Stomach (tissue), 4 donors: ENCODE data around the gene KRTAP10-12.

Experiments
- EP300 ChIP-seq: sonication (generic); formaldehyde crosslinking; IDR thresholded peaks from one replicate; pipeline ENCODE4 v1.6.1; 2017; ENCODE audit warnings: antibody characterized with exemption
- POLR2AphosphoS5 ChIP-seq, 3 donors: sonication (generic); formaldehyde crosslinking; IDR thresholded peaks; one replicate each; pipeline ENCODE4 v1.6.1; 2016; ENCODE audit warnings: antibody characterized with exemption in 3 of 3
- TF ChIP-seq, protein P1 (sequence below), 7 experiments: fragments of 450-650 bp in 4 of 7; fragments of 200-600 bp in 3 of 7; sonication (generic) in 3 of 7; IDR thresholded peaks; one replicate each; pipeline ENCODE4 v1.5.1; 2016 to 2019; ENCODE audit warnings: antibody characterized with exemption in 7 of 7, control low read depth in 2 of 7, mild to moderate bottlenecking in 1 of 7

GRCh38 chr21:44702111-44702972 is 5.4 kb downstream of the KRTAP10-12 start:
- TF ChIP-seq, protein P1, sequence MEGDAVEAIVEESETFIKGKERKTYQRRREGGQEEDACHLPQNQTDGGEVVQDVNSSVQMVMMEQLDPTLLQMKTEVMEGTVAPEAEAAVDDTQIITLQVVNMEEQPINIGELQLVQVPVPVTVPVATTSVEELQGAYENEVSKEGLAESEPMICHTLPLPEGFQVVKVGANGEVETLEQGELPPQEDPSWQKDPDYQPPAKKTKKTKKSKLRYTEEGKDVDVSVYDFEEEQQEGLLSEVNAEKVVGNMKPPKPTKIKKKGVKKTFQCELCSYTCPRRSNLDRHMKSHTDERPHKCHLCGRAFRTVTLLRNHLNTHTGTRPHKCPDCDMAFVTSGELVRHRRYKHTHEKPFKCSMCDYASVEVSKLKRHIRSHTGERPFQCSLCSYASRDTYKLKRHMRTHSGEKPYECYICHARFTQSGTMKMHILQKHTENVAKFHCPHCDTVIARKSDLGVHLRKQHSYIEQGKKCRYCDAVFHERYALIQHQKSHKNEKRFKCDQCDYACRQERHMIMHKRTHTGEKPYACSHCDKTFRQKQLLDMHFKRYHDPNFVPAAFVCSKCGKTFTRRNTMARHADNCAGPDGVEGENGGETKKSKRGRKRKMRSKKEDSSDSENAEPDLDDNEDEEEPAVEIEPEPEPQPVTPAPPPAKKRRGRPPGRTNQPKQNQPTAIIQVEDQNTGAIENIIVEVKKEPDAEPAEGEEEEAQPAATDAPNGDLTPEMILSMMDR (IDR thresholded peaks at IDR 0.05) = no peak
- TF ChIP-seq POLR2AphosphoS5 (IDR thresholded peaks at IDR 0.05) (no peak), EP300 (no peak)
